Glomerular visceral epithelial cell (primary cell): Measurements from ENCODE around the gene GRM5.
"Not testable (repeated sequence)": the region's sequence is repeated elsewhere in the genome, so short reads cannot be mapped to it uniquely, and the experiment has no call there.

Source experiments
- DNase-seq: peaks from one replicate; pipeline ENCODE4 v3.0.0-alpha.2; 2016; ENCODE audit errors: extremely low spot score

The GRM5 gene

DNA sequence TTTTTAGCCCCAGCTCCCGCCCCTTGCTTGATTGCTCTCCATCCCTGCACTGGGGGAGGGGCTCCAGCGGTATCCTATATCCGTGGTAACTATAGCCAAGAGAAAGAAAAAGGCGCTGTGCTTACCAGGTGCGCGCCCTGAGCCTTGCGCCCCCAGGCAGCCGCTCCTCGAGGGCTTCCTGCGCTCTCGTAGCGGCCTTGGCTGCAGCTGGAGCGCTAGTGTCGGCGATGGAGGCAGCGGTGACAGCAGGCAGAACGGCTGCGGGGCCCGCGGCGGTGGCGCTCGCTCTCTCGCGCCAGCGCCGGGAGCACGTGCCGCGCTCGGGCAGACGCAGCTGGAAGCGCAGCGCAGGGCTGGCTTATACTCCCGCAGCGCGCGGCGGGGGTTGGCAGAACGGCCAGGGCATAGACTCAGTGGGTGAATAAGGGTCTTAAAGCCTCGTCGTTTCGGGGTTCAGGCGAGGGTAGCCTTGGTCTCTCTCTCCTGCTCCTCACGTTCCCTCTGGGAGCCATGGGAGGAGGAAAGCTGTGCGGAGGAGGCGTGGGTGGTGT, at the start of gene GRM5:
Gene GRM5 (minus strand): TSS at position 332 of the 551 bp plus-strand sequence. CDS start 18,110 bp downstream, outside the sequence.
- peak; percentile 1 for DNase-seq

DNA sequence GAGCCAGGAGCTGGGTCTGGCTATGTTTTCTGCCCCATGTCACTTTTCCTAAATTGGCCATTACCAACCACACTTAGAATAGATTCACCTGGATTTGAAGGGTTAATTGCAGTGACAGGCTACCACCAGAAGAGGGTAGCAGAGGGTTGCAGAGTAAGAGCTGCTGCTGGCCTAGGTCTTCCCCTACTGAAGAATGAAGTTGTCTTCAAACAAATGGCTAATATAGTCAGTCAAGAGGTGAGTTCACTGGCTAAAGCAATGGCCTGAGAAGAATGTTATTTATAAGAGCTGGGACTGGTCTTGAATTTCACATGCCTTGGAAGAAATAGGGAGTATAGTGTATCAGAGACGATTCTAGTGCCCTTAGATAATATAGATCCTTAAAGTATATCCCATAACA, 32.2 kb upstream of the GRM5 start:
- DNase-seq: peak; percentile 24

DNA sequence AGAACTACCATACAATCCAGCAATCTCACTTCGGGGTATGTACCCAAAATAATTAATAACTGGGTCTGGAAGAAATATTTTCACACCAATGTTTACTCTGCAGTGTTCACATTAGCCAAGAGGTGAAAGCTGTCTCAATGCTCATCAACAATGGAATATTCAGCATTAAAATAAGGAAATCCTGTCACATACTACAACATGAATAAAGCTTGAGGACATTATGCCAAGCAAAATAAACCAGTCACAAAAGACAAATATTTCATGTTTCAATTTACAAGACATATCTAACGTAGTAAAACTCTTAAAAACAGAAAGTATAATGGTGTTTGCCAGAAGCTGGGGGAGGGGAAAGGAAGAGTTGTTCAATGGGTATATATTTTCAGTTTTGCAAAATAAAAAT, 28.0 kb upstream of the GRM5 start:
- DNase-seq: not testable (repeated sequence)

GRCh38 chr11:89084951-89085350, 19.2 kb upstream of the GRM5 start:
- not testable (repeated sequence) for DNase-seq

GRCh38 chr11:89070911-89071310, 5.1 kb upstream of the GRM5 start:
- not testable (repeated sequence) for DNase-seq

DNA sequence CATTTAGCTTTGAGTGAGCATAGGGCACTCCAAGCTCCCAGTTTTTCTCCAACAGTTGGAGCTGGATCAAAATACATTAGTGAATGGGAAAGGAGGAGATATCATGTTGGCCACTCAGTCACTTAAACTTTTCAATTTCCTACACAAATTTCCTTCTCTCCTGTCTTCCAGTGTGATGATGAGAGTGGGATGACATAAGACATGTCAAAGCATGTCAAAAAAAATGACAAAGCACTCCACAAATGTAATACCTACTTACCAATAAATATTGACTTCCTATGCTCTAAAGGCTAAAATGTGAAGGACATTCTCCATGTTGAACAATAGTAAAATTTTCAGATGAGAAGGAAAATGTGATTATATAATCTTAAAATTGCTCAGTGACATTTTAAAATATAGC, 1.5 kb upstream of the GRM5 start:
- DNase-seq: no peak

DNA sequence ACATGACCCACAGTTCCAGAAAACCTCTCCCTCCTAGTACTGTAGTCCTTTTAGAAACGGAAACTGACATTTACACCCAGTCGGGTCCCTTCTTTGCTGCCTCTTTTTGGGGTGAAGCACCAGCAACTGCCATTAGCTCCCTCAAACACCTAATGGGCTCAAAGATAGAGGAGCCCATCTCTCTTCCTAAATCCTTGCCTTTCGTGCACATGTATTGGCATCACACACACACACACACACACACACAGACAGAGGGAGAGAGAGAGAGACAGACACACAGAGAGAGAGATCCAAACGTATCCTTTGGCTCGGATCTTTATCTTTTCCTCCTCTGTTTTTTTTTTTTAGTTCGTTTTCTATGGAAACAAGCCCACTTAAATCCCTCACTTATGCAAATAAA, 716 bp downstream of the GRM5 start:
- no peak for DNase-seq

DNA sequence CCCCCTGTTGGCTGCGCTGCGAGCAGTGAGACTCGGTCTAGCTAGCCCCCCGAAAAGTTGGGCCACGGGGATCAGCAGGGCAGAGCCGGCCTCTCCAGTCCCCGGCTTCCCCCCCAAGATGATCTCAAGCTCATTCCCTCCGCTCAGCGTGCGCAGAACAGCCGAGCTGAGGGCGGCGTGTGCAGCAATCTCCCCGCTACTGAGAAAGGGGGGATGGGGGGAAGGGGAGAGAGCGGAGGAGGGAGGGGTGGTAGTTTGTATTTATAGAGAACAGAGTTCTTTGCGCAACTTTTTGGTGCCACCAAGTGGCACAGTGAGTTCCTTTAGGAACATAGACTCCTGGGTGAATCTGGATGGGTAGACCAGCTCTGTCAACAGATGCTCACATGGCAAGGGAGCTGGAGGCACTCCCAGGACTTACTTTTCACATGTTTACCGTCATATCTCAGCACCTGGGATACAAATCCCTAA, 2.3 kb downstream of the GRM5 start:
- DNase-seq: not testable (repeated sequence)

DNA sequence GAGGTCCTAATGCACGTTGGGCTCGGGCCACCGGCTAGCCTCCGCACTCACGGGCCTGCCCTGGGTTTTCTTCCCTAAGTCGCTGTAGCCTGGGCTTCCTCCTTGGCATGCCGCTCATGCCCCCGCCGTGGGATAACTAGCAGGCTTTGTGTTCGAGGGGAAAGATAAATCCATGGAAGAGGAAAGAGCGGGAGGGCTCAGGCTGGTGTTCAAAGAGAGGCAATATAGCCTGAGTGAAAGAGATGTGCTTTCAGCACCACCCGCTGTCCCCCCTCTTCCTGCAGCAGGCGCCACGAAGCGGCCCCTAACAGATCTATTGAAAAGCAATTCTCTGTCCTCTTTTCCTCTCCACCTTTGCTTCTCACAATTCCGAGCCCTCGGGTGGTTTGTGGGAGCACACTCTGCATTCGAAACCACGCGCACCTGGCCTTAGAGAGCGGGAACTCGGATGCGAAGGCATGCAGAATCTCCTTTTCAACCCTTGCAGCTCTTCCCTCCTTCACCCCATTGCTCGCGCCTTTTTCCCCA, 2.9 kb downstream of the GRM5 start:
- DNase-seq: not testable (repeated sequence)

DNA sequence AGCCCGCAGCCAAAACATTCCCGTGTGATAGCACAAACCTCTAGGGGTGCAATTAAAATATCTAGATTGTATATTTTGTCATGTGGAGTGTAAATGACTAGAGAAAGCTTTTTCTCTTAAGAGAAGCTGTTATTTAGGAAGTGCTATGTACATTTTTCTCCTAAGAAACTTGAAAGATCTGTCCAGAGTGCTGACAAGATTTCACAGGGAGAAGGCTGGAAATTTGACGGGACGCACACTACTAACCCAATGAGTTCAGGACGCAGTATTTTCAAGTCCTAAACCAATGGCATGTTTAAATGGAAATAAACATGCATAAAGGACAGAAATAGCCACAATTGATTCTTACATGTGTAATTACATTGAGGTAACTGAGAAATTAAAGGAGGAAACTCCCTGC, 3.9 kb downstream of the GRM5 start:
- DNase-seq: not testable (repeated sequence)

DNA sequence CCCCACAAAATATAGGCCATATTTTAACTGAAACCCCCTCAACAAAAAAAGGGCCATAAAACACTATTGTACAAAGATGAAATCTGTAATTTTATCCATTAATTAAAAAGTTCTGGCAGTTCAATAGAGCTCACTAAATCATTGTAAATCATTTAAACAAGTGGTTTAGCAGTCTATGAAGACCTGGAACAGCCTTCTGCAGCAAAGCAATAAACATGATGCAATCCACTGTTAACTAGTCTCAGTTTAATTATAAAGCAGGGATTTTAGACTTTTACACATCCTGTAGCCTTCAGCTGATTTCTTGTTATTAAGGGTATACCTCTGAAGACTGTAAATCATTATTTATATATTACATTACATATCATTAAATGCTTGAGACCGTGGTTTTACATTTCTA, 8.4 kb downstream of the GRM5 start:
- DNase-seq: not testable (repeated sequence)

DNA sequence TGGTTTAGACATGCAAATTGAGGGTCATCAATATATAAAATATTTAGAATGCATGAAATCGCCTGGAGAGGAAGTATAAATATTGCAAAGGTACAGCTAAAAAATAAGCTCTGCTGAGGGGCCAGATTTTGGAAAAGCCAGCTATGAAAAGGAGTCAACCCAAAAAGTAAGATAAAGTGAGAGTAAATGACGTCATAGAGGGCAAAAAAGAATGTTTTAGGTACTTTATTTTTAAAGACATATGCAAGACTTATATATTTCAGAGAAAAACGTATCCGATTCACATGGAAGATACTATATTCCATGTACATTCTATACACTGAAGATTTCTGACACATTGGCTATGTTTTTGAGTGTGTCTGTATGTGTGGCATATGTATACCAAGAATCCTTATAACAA, 13.6 kb downstream of the GRM5 start:
- DNase-seq: no peak

DNA sequence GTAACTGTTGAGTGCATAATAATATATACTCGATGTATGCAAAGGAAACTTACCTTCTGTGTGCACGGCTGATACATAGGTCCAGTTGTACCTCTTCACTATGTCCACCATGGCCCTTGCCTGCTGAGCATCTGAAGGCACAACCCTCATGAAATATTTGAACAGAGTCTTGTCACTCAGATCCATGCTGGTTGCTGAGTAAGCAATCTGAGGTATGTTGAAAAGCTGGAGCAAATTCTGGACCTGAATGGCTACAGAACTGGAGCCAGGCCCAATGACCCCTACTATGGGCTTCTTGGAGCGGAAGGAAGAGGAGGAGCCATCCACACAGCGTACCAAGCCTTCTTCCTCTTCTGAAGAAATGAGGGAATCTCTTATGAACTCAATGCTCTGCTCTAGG, 18.6 kb downstream of the GRM5 start:
- DNase-seq: not testable (repeated sequence)

DNA sequence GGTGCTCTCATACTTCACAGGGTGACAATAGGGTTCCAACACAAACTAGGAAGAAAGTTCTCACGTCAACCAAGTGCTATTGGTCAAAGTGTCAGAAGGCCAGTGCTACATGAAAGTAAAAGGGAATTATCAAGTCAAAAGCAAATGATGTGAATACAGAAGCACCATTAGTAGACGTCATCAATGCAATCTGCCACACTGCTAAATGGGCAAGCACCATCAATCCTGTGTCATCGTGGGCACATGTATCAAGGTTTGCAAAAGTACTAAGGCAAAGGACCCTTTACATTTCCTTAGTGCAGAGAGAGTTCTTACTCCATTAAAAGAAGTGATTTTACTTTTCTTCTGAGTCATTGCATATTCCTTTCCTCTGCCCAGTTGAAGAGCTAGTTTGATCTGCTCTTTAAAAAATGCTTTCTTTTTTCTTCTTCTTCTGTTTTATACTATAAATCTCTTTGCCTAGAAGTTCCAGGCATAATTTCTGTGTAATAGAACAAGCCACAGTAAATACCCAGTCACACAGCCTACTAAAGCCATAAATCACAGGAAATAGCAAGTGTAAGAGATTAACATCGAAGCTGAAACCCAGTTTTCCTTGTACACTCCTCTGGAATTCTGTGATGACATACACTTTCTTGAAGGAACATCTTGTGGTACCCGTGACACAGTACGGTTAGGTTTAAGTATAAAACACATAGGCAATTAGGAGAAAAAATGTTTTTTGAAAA, 21.8 kb downstream of the GRM5 start:
- DNase-seq: not testable (repeated sequence)

DNA sequence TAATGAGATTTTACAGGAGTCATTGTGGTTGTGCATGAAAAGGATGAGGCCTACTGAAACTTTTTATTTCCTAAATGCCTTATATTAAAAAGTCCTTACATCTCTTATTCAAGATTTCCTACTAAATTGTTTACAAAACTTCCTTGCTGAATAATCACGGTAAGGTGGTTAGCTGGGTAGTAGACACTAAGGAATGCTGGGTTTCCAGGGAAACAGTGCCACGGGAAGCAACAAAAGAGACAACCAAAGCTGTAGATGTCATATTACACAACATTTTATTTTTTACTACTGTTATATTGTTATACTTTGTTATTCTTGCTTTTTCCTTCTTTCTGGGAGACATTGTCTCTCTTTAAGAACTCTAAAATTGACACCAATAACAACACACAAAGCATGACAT, 36.1 kb downstream of the GRM5 start:
- DNase-seq: not testable (repeated sequence)

DNA sequence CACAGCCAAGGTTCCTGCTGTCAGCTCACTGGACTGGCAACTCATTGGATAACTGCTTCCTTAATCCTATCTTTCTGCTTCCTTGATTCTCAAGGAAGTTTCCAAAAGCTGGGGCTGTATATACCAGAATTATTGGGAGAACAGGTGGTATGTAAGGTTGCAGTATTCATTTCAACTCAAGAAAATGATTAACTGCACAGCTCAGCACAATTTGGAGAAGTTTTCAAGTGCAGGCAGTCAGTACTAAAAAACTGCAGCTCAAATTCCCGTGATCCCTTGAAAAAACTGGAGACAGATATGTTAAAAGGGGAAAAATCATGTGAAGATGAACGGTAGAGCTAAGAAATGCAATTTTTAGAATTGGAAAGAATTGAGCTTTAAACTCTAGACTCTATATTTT, 44.4 kb downstream of the GRM5 start:
- DNase-seq: no peak

GRCh38 chr11:89019827-89020547, 45.8 kb downstream of the GRM5 start:
- peak; percentile 24 for DNase-seq

- DNase-seq: no peak
These were observed 49.6 kb downstream of the GRM5 start for GRCh38 chr11:89016214-89016613.

- DNase-seq: no peak
These were observed 50.2 kb downstream of the GRM5 start for GRCh38 chr11:89015614-89016013.

DNA sequence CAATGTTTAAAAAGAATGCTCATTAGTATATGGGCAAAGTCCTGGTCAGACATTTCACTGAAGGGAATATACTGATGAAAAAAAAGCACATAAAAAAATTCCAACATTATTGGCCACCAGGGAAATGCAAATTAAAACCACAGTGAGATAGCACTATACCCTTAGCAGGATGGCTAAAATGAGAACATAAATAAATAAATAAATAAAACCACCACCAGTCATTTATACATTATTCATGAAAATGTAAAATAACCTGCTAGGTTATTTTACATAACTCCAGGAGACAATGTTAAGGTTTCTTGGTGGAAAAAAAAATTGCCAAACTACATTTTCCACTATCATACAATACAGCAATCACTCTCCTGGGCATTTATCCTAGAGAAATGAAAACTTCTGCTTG, 64.9 kb downstream of the GRM5 start:
- not testable (repeated sequence) for DNase-seq

DNA sequence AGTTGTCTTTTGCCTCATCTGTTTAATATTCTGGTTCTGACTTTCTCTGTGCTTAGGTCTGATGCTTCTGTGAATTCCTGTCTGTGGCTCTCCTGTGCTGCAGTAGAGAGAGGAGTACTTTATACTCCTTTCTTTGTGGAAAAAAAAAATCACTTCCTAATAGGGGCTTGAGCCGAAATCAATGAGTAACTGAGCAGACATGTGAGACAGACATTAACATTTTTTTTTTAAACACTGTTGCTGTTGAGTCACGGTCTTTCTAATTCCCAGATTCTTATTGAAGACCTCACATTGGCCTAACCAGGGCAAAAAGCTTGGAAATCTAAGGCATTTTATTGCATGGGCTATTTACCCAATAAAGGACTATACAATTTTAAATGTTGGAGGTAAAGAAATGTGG, 86.1 kb downstream of the GRM5 start:
- peak; percentile 46 for DNase-seq

- peak; percentile 5 for DNase-seq
These were observed 86.8 kb downstream of the GRM5 start for GRCh38 chr11:88978992-88979391.

DNA sequence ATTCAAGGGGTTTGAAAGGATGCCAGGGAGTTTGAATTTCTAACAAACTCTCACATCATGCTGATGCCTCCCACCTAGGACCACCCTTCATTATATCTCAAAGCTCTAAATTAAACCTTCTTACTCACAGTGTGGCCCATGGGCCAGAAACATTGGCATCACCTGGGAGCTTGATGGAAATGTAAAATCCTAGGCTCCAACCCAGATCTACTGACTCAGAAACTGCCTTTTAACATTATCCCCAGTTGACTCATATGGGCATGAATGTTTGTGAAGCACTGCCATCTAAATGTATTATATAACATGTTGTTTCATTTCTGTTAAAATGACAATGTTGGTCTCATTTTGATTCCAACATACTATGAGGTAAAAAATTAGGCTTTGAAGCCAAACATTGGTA, 90.3 kb downstream of the GRM5 start:
- not testable (repeated sequence) for DNase-seq
